ENCODE measurements around the gene GUCD1. TPM values are rescaled to one million over a fixed set of nuclear protein-coding genes. Genes with fewer than 3 reads are reported as not detected.

GUCD1 gene
- polyA plus RNA-seq, 3 donors: 67.1 to 85.9 (median 72.5) TPM

DNA sequence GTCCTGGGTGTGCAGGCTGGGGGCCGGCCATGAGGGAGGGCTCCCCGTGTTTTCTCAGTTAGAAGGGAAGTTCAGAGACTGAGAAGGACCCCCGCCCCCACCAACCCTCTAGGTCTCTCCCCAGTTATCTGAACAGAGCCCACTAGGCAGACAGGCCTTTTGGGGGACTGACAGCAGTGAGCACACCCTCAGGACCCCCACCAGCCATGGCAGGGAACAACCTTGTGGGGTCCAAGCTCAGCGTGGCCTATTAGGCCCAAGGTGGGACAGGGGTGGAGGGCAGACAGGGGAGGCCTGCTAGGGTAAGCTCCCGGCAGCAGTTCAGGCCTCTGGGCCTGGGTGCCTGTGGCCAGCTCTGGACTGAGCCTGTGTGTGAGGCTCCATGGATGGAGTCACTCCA is 32.3 kb upstream of the GUCD1 start:
- intact Hi-C loops (cut with micrococcal nuclease): no loop called here
- H3K4me3 Mint-ChIP-seq: no peak overlapping the region
- no peak overlapping the region for H3K4me2 ChIP-seq (replicated peaks; ENCODE audit: extremely low read depth, low read length, poor library complexity, severe bottlenecking)

DNA sequence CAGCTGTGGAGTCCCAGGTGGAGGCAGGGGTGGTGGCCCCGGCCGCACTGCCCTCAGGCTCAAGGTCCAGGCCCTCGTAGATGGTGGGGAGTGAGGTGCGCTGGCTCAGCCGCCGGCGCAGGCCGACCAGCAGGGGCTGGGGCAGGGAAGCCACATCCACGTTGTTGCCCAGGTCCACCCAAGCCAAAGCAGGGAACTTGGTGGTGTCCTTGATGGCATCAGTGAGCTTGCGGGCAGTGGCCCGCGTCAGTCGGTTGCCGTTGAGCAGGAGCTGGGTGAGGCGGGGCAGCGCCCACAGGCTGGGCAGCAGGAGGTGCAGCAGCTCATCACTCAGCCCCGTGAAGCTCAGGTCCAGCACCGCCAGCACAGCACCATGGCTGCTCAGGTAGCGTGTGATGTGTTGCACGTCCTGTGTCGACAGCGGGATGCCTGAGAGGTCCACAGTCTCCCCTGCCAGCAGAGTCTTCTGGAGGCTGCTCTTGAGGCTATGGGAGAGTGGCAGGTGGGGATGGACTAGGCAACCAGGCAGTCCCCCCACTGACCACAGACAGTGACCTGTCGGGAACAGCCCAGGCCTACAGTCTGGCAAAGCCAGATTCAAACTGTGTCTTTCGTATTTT is 31.1 kb upstream of the GUCD1 start:
- Mint-ChIP-seq H3K9me3 (no peaks in the 10 kb centered on the region), H3K27me3 (ENCODE audit: low read depth in 3 of 3) (peaks cover 1 to 2% (median 1%) of the 10 kb centered on the region in 3 donors), H3K4me3 (no peak overlapping the region), H3K36me3 (no peaks in the 10 kb centered on the region), H3K4me1 (no peaks in the 10 kb centered on the region), H3K27ac (no peak overlapping the region)
- Histone ChIP-seq H3K27ac (ENCODE audit: low read depth in 1 of 2, low read length in 2 of 2) (no peak overlapping the region), H3K36me3 (replicated peaks in 1 of 2; ENCODE audit: control insufficient read depth in 1 of 2, insufficient read depth in 2 of 2, low read length in 2 of 2) (no peaks in the 10 kb centered on the region), H2AFZ (ENCODE audit: insufficient read depth, low read depth, low read length, poor library complexity, severe bottlenecking) (no peak overlapping the region), H3K4me2 (replicated peaks; ENCODE audit: extremely low read depth, low read length, poor library complexity, severe bottlenecking) (no peak overlapping the region), H3K27me3 (ENCODE audit: control insufficient read depth in 2 of 2, insufficient read depth in 2 of 2, low read length in 2 of 2) (no peaks in the 10 kb centered on the region), H3K4me3 (replicated peaks in 1 of 3; ENCODE audit: low read depth in 2 of 3, low read length in 3 of 3) (no peak overlapping the region), H3K79me2 (ENCODE audit: insufficient read depth, low read length) (no peaks in the 10 kb centered on the region), H3K4me1 (ENCODE audit: control insufficient read depth in 1 of 2, insufficient read depth in 2 of 2, low read length in 2 of 2) (no peaks in the 10 kb centered on the region), H3K9me3 (replicated peaks in 1 of 2; ENCODE audit: control insufficient read depth in 1 of 2, insufficient read depth in 1 of 2, low read length in 2 of 2) (no peaks in the 10 kb centered on the region), H4K20me1 (ENCODE audit: insufficient read depth, low read length) (no peaks in the 10 kb centered on the region), H3K9ac (ENCODE audit: insufficient read depth, low read length, poor library complexity, severe bottlenecking) (no peak overlapping the region)
- WGBS (ENCODE audit: insufficient coverage): 95% methylated on average over 23 of the region's 24 CpGs
- DNase-seq: no peak
- intact Hi-C loops (cut with micrococcal nuclease): no loop called here
- TF ChIP-seq, protein P1, sequence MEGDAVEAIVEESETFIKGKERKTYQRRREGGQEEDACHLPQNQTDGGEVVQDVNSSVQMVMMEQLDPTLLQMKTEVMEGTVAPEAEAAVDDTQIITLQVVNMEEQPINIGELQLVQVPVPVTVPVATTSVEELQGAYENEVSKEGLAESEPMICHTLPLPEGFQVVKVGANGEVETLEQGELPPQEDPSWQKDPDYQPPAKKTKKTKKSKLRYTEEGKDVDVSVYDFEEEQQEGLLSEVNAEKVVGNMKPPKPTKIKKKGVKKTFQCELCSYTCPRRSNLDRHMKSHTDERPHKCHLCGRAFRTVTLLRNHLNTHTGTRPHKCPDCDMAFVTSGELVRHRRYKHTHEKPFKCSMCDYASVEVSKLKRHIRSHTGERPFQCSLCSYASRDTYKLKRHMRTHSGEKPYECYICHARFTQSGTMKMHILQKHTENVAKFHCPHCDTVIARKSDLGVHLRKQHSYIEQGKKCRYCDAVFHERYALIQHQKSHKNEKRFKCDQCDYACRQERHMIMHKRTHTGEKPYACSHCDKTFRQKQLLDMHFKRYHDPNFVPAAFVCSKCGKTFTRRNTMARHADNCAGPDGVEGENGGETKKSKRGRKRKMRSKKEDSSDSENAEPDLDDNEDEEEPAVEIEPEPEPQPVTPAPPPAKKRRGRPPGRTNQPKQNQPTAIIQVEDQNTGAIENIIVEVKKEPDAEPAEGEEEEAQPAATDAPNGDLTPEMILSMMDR (IDR thresholded peaks at IDR 0.05): no peak

More for the DNA sequence above, 32.3 kb upstream of the GUCD1 start:
- Histone ChIP-seq H3K9ac (ENCODE audit: insufficient read depth, low read length, poor library complexity, severe bottlenecking) (no peak overlapping the region), H3K27ac (ENCODE audit: low read depth in 1 of 2, low read length in 2 of 2) (no peak overlapping the region), H3K79me2 (ENCODE audit: insufficient read depth, low read length) (no peaks in the 10 kb centered on the region), H3K4me3 (replicated peaks in 1 of 3; ENCODE audit: low read depth in 2 of 3, low read length in 3 of 3) (no peak overlapping the region), H4K20me1 (ENCODE audit: insufficient read depth, low read length) (no peaks in the 10 kb centered on the region), H3K36me3 (replicated peaks in 1 of 2; ENCODE audit: control insufficient read depth in 1 of 2, insufficient read depth in 2 of 2, low read length in 2 of 2) (no peaks in the 10 kb centered on the region), H3K4me1 (ENCODE audit: control insufficient read depth in 1 of 2, insufficient read depth in 2 of 2, low read length in 2 of 2) (peaks cover 0 to 3% of the 10 kb centered on the region in 2 donors), H3K27me3 (ENCODE audit: control insufficient read depth in 2 of 2, insufficient read depth in 2 of 2, low read length in 2 of 2) (no peaks in the 10 kb centered on the region), H3K9me3 (replicated peaks in 1 of 2; ENCODE audit: control insufficient read depth in 1 of 2, insufficient read depth in 1 of 2, low read length in 2 of 2) (no peaks in the 10 kb centered on the region), H2AFZ (ENCODE audit: insufficient read depth, low read depth, low read length, poor library complexity, severe bottlenecking) (no peak overlapping the region)
- peaks cover 2 to 3% (median 2%) of the 10 kb centered on the region in 3 donors for H3K27me3 Mint-ChIP-seq (ENCODE audit: low read depth in 3 of 3)
- H3K9me3 Mint-ChIP-seq: no peaks in the 10 kb centered on the region
- no peak overlapping the region for H3K27ac Mint-ChIP-seq
- no peak for DNase-seq
- peaks cover 3% of the 10 kb centered on the region for H3K4me1 Mint-ChIP-seq
- H3K36me3 Mint-ChIP-seq: no peaks in the 10 kb centered on the region
- TF ChIP-seq, protein P1 (IDR thresholded peaks at IDR 0.05): no peak
- WGBS (ENCODE audit: insufficient coverage): 90% methylated on average over 2 of the region's 5 CpGs

Measured in CD14-positive monocyte (primary cell).